HCT116 (cell line): ENCODE measurements around the gene SYNJ2.

Experiments used
- CTCF ChIP-seq, 3 experiments: fragments of 200-600 bp in 1 of 3; sonication (generic) in 1 of 3; IDR thresholded peaks in 2 of 3; conservative IDR thresholded peaks in 1 of 3; 2 replicates each; pipeline ENCODE4 v1.5.1; 2012 to 2017; ENCODE audit warnings: low read depth in 2 of 3, low read length in 2 of 3, antibody characterized with exemption in 1 of 3, borderline replicate concordance in 1 of 3, control low read depth in 1 of 3, mild to moderate bottlenecking in 1 of 3, mixed read lengths in 1 of 3, mixed run types in 1 of 3, moderate library complexity in 1 of 3; ENCODE audit not compliant: insufficient read depth in 1 of 3
- JUND ChIP-seq: IDR thresholded peaks from 2 replicates; pipeline ENCODE4 v1.6.1; 2012
- MAX ChIP-seq: IDR thresholded peaks from 2 replicates; pipeline ENCODE4 v1.6.1; 2012

GRCh38 chr6:158060455-158061360 lies 79.0 kb downstream of the SYNJ2 start:
- TF ChIP-seq CTCF (IDR thresholded peaks at IDR 0.05 in 2 of 3, conservative IDR thresholded peaks at IDR 0.05 in 1 of 3; ENCODE audit: borderline replicate concordance in 1 of 3, insufficient read depth in 1 of 3, low read depth in 2 of 3, low read length in 2 of 3): no peak
- peak; percentile 88 for TF ChIP-seq MAX
- TF ChIP-seq JUND: peak; percentile 15; the same call in 1 of the 2 replicates
